GM23338 (cell line): Measurements from ENCODE around the gene HARBI1. TPM values are rescaled to one million over a fixed set of nuclear protein-coding genes. Genes with fewer than 3 reads are reported as not detected.

Source experiments
- ATAC-seq: fragments of 200-7000 bp; cut with Tn5 transposase; 3 replicates; pipeline ENCODE4 v1.9.1; 2020
- DNase-seq: peaks from one replicate; pipeline ENCODE4 v3.0.0-alpha.2; 2015; ENCODE audit warnings: low spot score
- H2AFZ ChIP-seq: fragments of 200-600 bp; sonication (generic); 2 replicates; pipeline ENCODE4 v1.8.0; 2016; ENCODE audit warnings: antibody characterized with exemption, mild to moderate bottlenecking, moderate library complexity
- H3F3A ChIP-seq: fragments of 200-600 bp; sonication (generic); replicated peaks from 2 replicates; pipeline ENCODE4 v1.8.0; 2017; ENCODE audit warnings: antibody characterized with exemption, mixed run types, low read depth
- H3K27ac ChIP-seq: fragments of 200-600 bp; sonication (generic); 2 replicates; pipeline ENCODE4 v1.6.1; 2016; ENCODE audit warnings: low read depth
- H3K27me3 ChIP-seq: fragments of 200-600 bp; sonication (generic); 2 replicates; pipeline ENCODE4 v1.8.0; 2016; ENCODE audit warnings: mild to moderate bottlenecking, mixed run types, moderate library complexity; ENCODE audit not compliant: insufficient read depth
- H3K36me3 ChIP-seq: fragments of 200-600 bp; sonication (generic); 2 replicates; pipeline ENCODE4 v1.8.0; 2016; ENCODE audit warnings: mild to moderate bottlenecking; ENCODE audit not compliant: insufficient read depth
- H3K4me1 ChIP-seq: fragments of 200-600 bp; sonication (generic); 2 replicates; pipeline ENCODE4 v1.8.0; 2016; ENCODE audit warnings: mild to moderate bottlenecking, moderate library complexity; ENCODE audit not compliant: insufficient read depth
- H3K4me2 ChIP-seq: fragments of 200-600 bp; sonication (generic); 2 replicates; pipeline ENCODE4 v1.7.1; 2017; ENCODE audit warnings: mixed run types
- H3K4me3 ChIP-seq: fragments of 200-600 bp; sonication (generic); 2 replicates; pipeline ENCODE4 v1.6.1; 2016; ENCODE audit warnings: mixed run types
- H3K79me2 ChIP-seq: fragments of 200-600 bp; sonication (generic); replicated peaks from 2 replicates; pipeline ENCODE4 v1.8.0; 2017; ENCODE audit warnings: mild to moderate bottlenecking; ENCODE audit not compliant: insufficient read depth
- H3K9me2 ChIP-seq: fragments of 200-600 bp; sonication (generic); 2 replicates; pipeline ENCODE4 v1.8.0; 2017; ENCODE audit not compliant: insufficient read depth
- H4K20me1 ChIP-seq: fragments of 200-600 bp; sonication (generic); replicated peaks from 2 replicates; pipeline ENCODE4 v1.8.0; 2017; ENCODE audit warnings: mild to moderate bottlenecking; ENCODE audit not compliant: insufficient read depth
- H3K27ac Mint-ChIP-seq: 2 replicates; pipeline ENCODE4 v1.8.0; 2020; ENCODE audit warnings: inconsistent platforms, mild to moderate bottlenecking, moderate library complexity, mixed read lengths
- H3K27me3 Mint-ChIP-seq: 3 replicates; pipeline ENCODE4 v1.8.0; 2022; ENCODE audit warnings: low read depth, mild to moderate bottlenecking, moderate library complexity, mixed read lengths, inconsistent platforms; ENCODE audit not compliant: insufficient read depth, poor library complexity
- H3K36me3 Mint-ChIP-seq: 3 replicates; pipeline ENCODE4 v1.8.0; 2021; ENCODE audit warnings: low read depth, mild to moderate bottlenecking, inconsistent platforms, moderate library complexity, mixed read lengths
- H3K4me1 Mint-ChIP-seq: 3 replicates; pipeline ENCODE4 v1.8.0; 2020; ENCODE audit warnings: mild to moderate bottlenecking, inconsistent platforms, mixed read lengths
- H3K4me3 Mint-ChIP-seq: 3 replicates; pipeline ENCODE4 v1.8.0; 2021; ENCODE audit warnings: moderate library complexity, mild to moderate bottlenecking, inconsistent platforms, mixed read lengths
- H3K9me3 Mint-ChIP-seq: 3 replicates; pipeline ENCODE4 v1.8.0; 2020; ENCODE audit warnings: moderate library complexity, mild to moderate bottlenecking, inconsistent platforms, mixed read lengths
- CREB1 ChIP-seq: fragments of 250-450 bp; sonication (Bioruptor Pico); IDR thresholded peaks from 2 replicates; pipeline ENCODE4 v1.5.0; 2020; ENCODE audit warnings: low read depth, mild to moderate bottlenecking, moderate library complexity
- CTCF ChIP-seq, 2 experiments: fragments of 200-600 bp in 1 of 2; sonication (generic) in 1 of 2; conservative IDR thresholded peaks; 2 replicates each; pipeline versions ENCODE4 v1.5.1 to v1.6.1; 2016 to 2017; ENCODE audit warnings: antibody characterized with exemption in 2 of 2, low read depth in 2 of 2, mild to moderate bottlenecking in 2 of 2, moderate library complexity in 1 of 2
- EZH2 ChIP-seq: fragments of 200-600 bp; sonication (generic); IDR thresholded peaks from one replicate; pipeline ENCODE4 v1.8.0; 2017; ENCODE audit warnings: antibody characterized with exemption, mild to moderate bottlenecking, low read depth; ENCODE audit not compliant: unreplicated experiment
- EZH2phosphoT487 ChIP-seq: fragments of 200-600 bp; sonication (generic); IDR thresholded peaks from one replicate; pipeline ENCODE4 v1.8.1; 2018; ENCODE audit warnings: antibody characterized with exemption; ENCODE audit not compliant: unreplicated experiment
- JUNB ChIP-seq: IDR thresholded peaks from one replicate; pipeline ENCODE4 v1.6.1; 2016; ENCODE audit warnings: antibody characterized with exemption; ENCODE audit not compliant: unreplicated experiment
- NANOG ChIP-seq: IDR thresholded peaks from 2 replicates; pipeline ENCODE4 v1.6.1; 2016; ENCODE audit warnings: antibody characterized with exemption, borderline replicate concordance
- REST ChIP-seq: IDR thresholded peaks from one replicate; pipeline ENCODE4 v1.6.1; 2018; ENCODE audit warnings: antibody characterized with exemption; ENCODE audit not compliant: unreplicated experiment
- ZNF462 ChIP-seq: fragments of 250-450 bp; sonication (Bioruptor Pico); IDR thresholded peaks from 2 replicates; pipeline ENCODE4 v1.5.0; 2020; ENCODE audit warnings: mild to moderate bottlenecking, moderate library complexity
- polyA plus RNA-seq: library from polyadenylated mRNA; unstranded; fragments of >200 nt; fragmentation: Nextera tagmentation; extraction: Ambion mirVana; gene quantifications from 2 replicates; pipeline ENCODE4 v1.2.1, GENCODE V29; 2016
- total RNA-seq: library from RNA; depleted of rRNA; stranded (reverse); fragments of >200 nt; shearing (Covaris generic); gene quantifications from 2 replicates; pipeline ENCODE4 v1.2.3, GENCODE V29; 2014

The HARBI1 gene
- total and polyA plus RNA-seq, 2 experiments from 2014 or later: 4.2 to 6.5 TPM

DNA sequence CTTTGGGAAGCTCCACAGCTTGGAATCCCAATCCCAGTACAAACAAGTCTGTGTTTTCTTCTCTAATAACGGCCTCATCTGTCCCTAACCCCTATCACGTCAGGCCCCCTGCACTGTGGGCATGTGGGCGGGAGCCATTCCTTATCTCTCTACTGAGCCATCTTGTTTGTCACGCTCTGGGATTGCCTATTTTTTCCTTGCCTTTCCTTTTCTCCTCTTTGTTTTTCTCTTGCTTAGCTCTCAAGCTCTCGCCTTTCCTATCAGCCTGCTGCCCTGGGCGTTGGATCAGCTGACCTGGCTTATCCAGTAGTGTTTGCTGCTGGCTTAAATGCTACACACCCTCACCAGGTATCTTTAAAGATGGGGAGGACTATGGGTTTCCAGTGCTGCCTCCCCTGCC, 47.6 kb upstream of the HARBI1 start (continued):
- no peak for TF ChIP-seq REST

GRCh38 chr11:46663277-46663940, 46.4 kb upstream of the HARBI1 start:
- Histone ChIP-seq H3K27me3 (no peaks in the 10 kb centered on the region), H3K27ac (no peak overlapping the region), H3F3A (no peaks in the 10 kb centered on the region), H3K9me2 (no peaks in the 10 kb centered on the region), H3K4me3 (no peak overlapping the region), H3K4me2 (no peak overlapping the region), H3K4me1 (no peaks in the 10 kb centered on the region), H4K20me1 (peaks cover 4% of the 10 kb centered on the region), H2AFZ (no peak overlapping the region), H3K36me3 (peaks cover 24% of the 10 kb centered on the region), H3K79me2 (no peaks in the 10 kb centered on the region)
- Mint-ChIP-seq H3K27ac (peak overlapping the region; percentile 11; the same call in 1 of the 2 replicates), H3K9me3 (no peaks in the 10 kb centered on the region), H3K27me3 (no peaks in the 10 kb centered on the region), H3K36me3 (peaks cover 47% of the 10 kb centered on the region), H3K4me1 (no peaks in the 10 kb centered on the region), H3K4me3 (no peak overlapping the region)
- ATAC-seq (no peak), DNase-seq (no peak)
- TF ChIP-seq REST: no peak
- TF ChIP-seq CREB1 (CRISPR knock-in tag): no peak
- TF ChIP-seq JUNB: no peak
- TF ChIP-seq EZH2phosphoT487: no peak
- TF ChIP-seq ZNF462: no peak
- TF ChIP-seq EZH2: no peak
- TF ChIP-seq NANOG: no peak
- TF ChIP-seq CTCF (conservative IDR thresholded peaks at IDR 0.05; ENCODE audit: low read depth in 2 of 2): no peak
